H9 (cell line): ENCODE results near the gene PCBP4. TPM values are rescaled to one million over a fixed set of nuclear protein-coding genes. Genes with fewer than 3 reads are reported as not detected.

Source experiments
- DNase-seq: peaks from one replicate; pipeline ENCODE4 v3.0.0-alpha.2; 2017
- H2AFZ ChIP-seq: one replicate; pipeline ENCODE4 v1.6.1; 2013; ENCODE audit warnings: mild to moderate bottlenecking, low read length, control low read depth, moderate library complexity
- H2AK5ac ChIP-seq: 2 replicates; pipeline ENCODE4 v1.6.1; 2013; ENCODE audit warnings: low read length, control low read depth, mixed read lengths; ENCODE audit not compliant: insufficient read length
- H2BK120ac ChIP-seq: one replicate; pipeline ENCODE4 v1.6.1; 2013; ENCODE audit warnings: low read depth, mild to moderate bottlenecking, low read length, control low read depth, inconsistent platforms; ENCODE audit not compliant: poor library complexity, severe bottlenecking
- H2BK12ac ChIP-seq: 2 replicates; pipeline ENCODE4 v1.6.1; 2013; ENCODE audit warnings: low read length, control low read depth, mixed read lengths, low read depth; ENCODE audit not compliant: insufficient read length
- H2BK15ac ChIP-seq: 2 replicates; pipeline ENCODE4 v1.6.1; 2013; ENCODE audit warnings: low read depth, low read length, control low read depth
- H2BK20ac ChIP-seq: one replicate; pipeline ENCODE4 v1.6.1; 2013; ENCODE audit warnings: low read depth, mild to moderate bottlenecking, low read length, control low read depth, inconsistent platforms; ENCODE audit not compliant: poor library complexity, severe bottlenecking
- H2BK5ac ChIP-seq: 2 replicates; pipeline ENCODE4 v1.6.1; 2013; ENCODE audit warnings: low read length, control low read depth, mixed read lengths; ENCODE audit not compliant: insufficient read length
- H3K14ac ChIP-seq: 2 replicates; pipeline ENCODE4 v1.6.1; 2013; ENCODE audit warnings: low read length, control low read depth; ENCODE audit not compliant: insufficient read depth
- H3K18ac ChIP-seq: 2 replicates; pipeline ENCODE4 v1.6.1; 2013; ENCODE audit warnings: low read depth, mild to moderate bottlenecking, mixed read lengths, low read length, control low read depth; ENCODE audit not compliant: insufficient read length
- H3K23ac ChIP-seq: 2 replicates; pipeline ENCODE4 v1.6.1; 2013; ENCODE audit warnings: low read length, control low read depth, mixed read lengths, low read depth; ENCODE audit not compliant: insufficient read length
- H3K23me2 ChIP-seq: 2 replicates; pipeline ENCODE4 v1.6.1; 2013; ENCODE audit warnings: low read depth, mild to moderate bottlenecking, mixed read lengths, low read length, control low read depth; ENCODE audit not compliant: insufficient read length, poor library complexity, severe bottlenecking
- H3K27ac ChIP-seq: 2 replicates; pipeline ENCODE4 v1.5.1; 2013; ENCODE audit warnings: low read length, control low read depth, mixed read lengths, low read depth; ENCODE audit not compliant: insufficient read length
- H3K27me3 ChIP-seq: 2 replicates; pipeline ENCODE4 v1.6.1; 2013; ENCODE audit warnings: low read length, control low read depth, inconsistent platforms; ENCODE audit not compliant: insufficient read depth
- H3K4ac ChIP-seq: 2 replicates; pipeline ENCODE4 v1.6.1; 2013; ENCODE audit warnings: low read depth, mild to moderate bottlenecking, control low read depth, inconsistent platforms, low read length, moderate library complexity
- H3K4me1 ChIP-seq: 2 replicates; pipeline ENCODE4 v1.6.1; 2013; ENCODE audit warnings: low read length, control low read depth, inconsistent platforms; ENCODE audit not compliant: insufficient read depth
- H3K4me2 ChIP-seq: 2 replicates; pipeline ENCODE4 v1.6.1; 2013; ENCODE audit warnings: low read length, control low read depth, mixed read lengths; ENCODE audit not compliant: insufficient read length, insufficient read depth
- H3K56ac ChIP-seq: 2 replicates; pipeline ENCODE4 v1.6.1; 2013; ENCODE audit warnings: low read depth, mild to moderate bottlenecking, mixed read lengths, low read length, control low read depth; ENCODE audit not compliant: insufficient read length
- H3K79me1 ChIP-seq: 2 replicates; pipeline ENCODE4 v1.6.1; 2013; ENCODE audit warnings: low read depth, mild to moderate bottlenecking, moderate library complexity, low read length, control low read depth, inconsistent platforms; ENCODE audit not compliant: insufficient read depth, poor library complexity, severe bottlenecking
- H3K79me2 ChIP-seq: 2 replicates; pipeline ENCODE4 v1.6.1; 2013; ENCODE audit warnings: low read length, control low read depth, inconsistent platforms; ENCODE audit not compliant: insufficient read depth
- H3K9ac ChIP-seq: 2 replicates; pipeline ENCODE4 v1.6.1; 2013; ENCODE audit warnings: low read length, control low read depth, mixed read lengths; ENCODE audit not compliant: insufficient read length; ENCODE audit errors: extremely low read depth
- H3K9me3 ChIP-seq: one replicate; pipeline ENCODE4 v1.6.1; 2013; ENCODE audit warnings: low read depth, low read length, inconsistent platforms; ENCODE audit not compliant: control insufficient read depth
- H3T11ph ChIP-seq: one replicate; pipeline ENCODE4 v1.6.1; 2013; ENCODE audit warnings: mild to moderate bottlenecking, low read length, control low read depth, inconsistent platforms
- H4K20me1 ChIP-seq: one replicate; pipeline ENCODE4 v1.6.1; 2013; ENCODE audit not compliant: control insufficient read depth, insufficient read length, insufficient read depth
- H4K5ac ChIP-seq: 2 replicates; pipeline ENCODE4 v1.6.1; 2013; ENCODE audit warnings: low read depth, mild to moderate bottlenecking, mixed read lengths, low read length, control low read depth; ENCODE audit not compliant: insufficient read length
- H4K8ac ChIP-seq: replicated peaks from 2 replicates; pipeline ENCODE4 v1.6.1; 2013; ENCODE audit warnings: low read length, control low read depth, mixed read lengths, low read depth; ENCODE audit not compliant: insufficient read length
- H4K91ac ChIP-seq: 2 replicates; pipeline ENCODE4 v1.6.1; 2013; ENCODE audit warnings: low read depth, mild to moderate bottlenecking, moderate library complexity, mixed read lengths, low read length, control low read depth; ENCODE audit not compliant: insufficient read length
- H3K27ac Mint-ChIP-seq, 3 experiments: 2 replicates in 2 of 3; 3 replicates in 1 of 3; pipeline ENCODE4 v1.8.0; 2020 to 2021; ENCODE audit warnings: mixed read lengths in 3 of 3, mild to moderate bottlenecking in 1 of 3, moderate library complexity in 1 of 3
- H3K27me3 Mint-ChIP-seq: 2 replicates; pipeline ENCODE4 v1.8.0; 2021; ENCODE audit warnings: low read depth, mild to moderate bottlenecking, moderate library complexity, mixed read lengths
- H3K36me3 Mint-ChIP-seq, 3 experiments: 2 replicates in 2 of 3; 3 replicates in 1 of 3; pipeline ENCODE4 v1.8.0; 2020 to 2021; ENCODE audit warnings: low read depth in 3 of 3, mixed read lengths in 3 of 3; ENCODE audit not compliant: insufficient read depth in 1 of 3
- H3K4me1 Mint-ChIP-seq, 2 experiments: 2 replicates each; pipeline ENCODE4 v1.8.0; 2020; ENCODE audit warnings: mixed read lengths in 2 of 2
- H3K4me3 Mint-ChIP-seq, 2 experiments: 2 replicates in 1 of 2; 3 replicates in 1 of 2; pipeline ENCODE4 v1.8.0; 2020 to 2021; ENCODE audit warnings: mild to moderate bottlenecking in 2 of 2, mixed read lengths in 2 of 2, moderate library complexity in 1 of 2
- H3K9me3 Mint-ChIP-seq, 2 experiments: 2 replicates in 1 of 2; 3 replicates in 1 of 2; pipeline ENCODE4 v1.8.0; 2020; ENCODE audit warnings: mild to moderate bottlenecking in 2 of 2, mixed read lengths in 2 of 2, moderate library complexity in 1 of 2
- WGBS: extraction: QIAGEN DNeasy Blood & Tissue Kit; methylation state at CpG from one replicate; pipeline ENCODE4 v1.1.7; 2013; ENCODE audit warnings: missing lambda C conversion rate, low lambda C conversion rate, mixed read lengths; ENCODE audit not compliant: insufficient read length; ENCODE audit errors: extremely low coverage; 5-methylcytosine and 5-hydroxymethylcytosine counted together
- total RNA-seq: library from RNA; stranded (reverse); gene quantifications from 2 replicates; pipeline ENCODE4 v1.2.1, GENCODE V29; 2021
- TF ChIP-seq, protein P1 (sequence below): fragments of 200-600 bp; sonication (generic); conservative IDR thresholded peaks from 3 replicates; pipeline ENCODE4 v1.8.0; 2021; ENCODE audit warnings: antibody characterized with exemption, mild to moderate bottlenecking

The PCBP4 gene
- total RNA-seq, 1 experiment from 2014 or later: 24.6 TPM

DNA sequence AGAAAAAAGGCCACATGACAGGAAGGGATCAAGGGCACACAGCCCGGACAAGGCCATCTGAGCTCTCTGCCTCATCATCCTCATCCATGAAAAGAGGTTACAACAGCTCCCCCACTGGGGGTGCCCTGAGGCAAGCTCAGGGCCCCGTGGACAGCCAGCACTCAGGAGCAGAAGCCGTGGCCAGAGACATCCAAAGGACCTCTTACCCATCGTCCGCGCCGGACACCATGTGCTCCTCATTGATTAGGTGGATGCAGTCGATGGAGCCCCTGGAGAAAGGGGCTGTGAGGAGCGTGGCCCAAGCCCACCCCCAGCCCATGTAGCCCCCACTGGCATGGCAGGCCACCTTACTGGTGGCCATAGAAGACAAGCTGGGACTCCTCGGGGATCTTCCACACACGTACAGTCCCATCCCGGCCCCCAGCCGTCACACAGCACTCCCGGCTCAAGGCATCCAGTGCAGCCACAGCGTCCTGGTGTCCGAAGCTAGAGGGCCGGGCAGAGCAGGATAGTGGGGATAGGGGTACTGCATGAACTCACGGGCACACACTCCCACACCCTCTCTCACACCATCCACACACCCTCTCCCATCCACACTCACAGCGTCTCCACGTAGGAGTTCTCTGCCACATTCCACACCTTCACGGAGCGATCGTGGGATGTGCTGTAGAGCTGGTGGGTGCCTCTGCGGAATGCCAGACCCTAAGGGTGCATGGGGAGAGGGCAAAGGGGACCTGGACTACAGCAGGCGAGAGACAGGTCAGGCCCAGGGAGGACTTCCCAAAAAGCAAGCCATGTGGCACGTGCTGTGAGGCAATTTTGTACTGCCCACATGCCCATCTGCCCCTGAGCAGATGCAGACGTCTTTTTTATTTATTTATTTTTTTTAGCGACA lies 32.0 kb downstream of the PCBP4 start:
- H3K9me3 ChIP-seq: no peaks in the 10 kb centered on the region
- H3K9ac ChIP-seq: no peak overlapping the region
- no peaks in the 10 kb centered on the region; the same call in 1 of the 2 replicates for H3K27me3 Mint-ChIP-seq
- no peak overlapping the region for H2BK15ac ChIP-seq
- no peak overlapping the region for H3T11ph ChIP-seq
- no peak overlapping the region for H2BK20ac ChIP-seq
- no peak overlapping the region for H3K27ac Mint-ChIP-seq
- DNase-seq: no peak
- H4K20me1 ChIP-seq: no peaks in the 10 kb centered on the region
- no peaks in the 10 kb centered on the region for H3K27me3 ChIP-seq
- H4K5ac ChIP-seq: no peak overlapping the region
- no peak overlapping the region for H2BK5ac ChIP-seq
- peaks cover 1% of the 10 kb centered on the region for H3K79me2 ChIP-seq
- no peak overlapping the region for H3K4me3 Mint-ChIP-seq
- H3K56ac ChIP-seq: no peak overlapping the region
- no peak overlapping the region for H3K18ac ChIP-seq
- H2AFZ ChIP-seq: no peak overlapping the region
- H3K23ac ChIP-seq: no peak overlapping the region
- no peak overlapping the region for H3K14ac ChIP-seq
- no CpG with 5 or more reads among the region's 28 CpGs for WGBS
- no peak overlapping the region for H2AK5ac ChIP-seq
- no peaks in the 10 kb centered on the region; a peak in 1 of 5 replicates for H3K9me3 Mint-ChIP-seq
- no peak overlapping the region for H3K27ac ChIP-seq
- peaks cover 6% of the 10 kb centered on the region for H3K79me1 ChIP-seq
- H2BK12ac ChIP-seq: no peak overlapping the region
- peaks cover 55 to 87% (median 70%) of the 10 kb centered on the region in 3 experiments; a peak in 6 of 7 replicates for H3K36me3 Mint-ChIP-seq
- H3K4ac ChIP-seq: no peak overlapping the region
- H3K4me2 ChIP-seq: no peak overlapping the region
- TF ChIP-seq, protein P1, sequence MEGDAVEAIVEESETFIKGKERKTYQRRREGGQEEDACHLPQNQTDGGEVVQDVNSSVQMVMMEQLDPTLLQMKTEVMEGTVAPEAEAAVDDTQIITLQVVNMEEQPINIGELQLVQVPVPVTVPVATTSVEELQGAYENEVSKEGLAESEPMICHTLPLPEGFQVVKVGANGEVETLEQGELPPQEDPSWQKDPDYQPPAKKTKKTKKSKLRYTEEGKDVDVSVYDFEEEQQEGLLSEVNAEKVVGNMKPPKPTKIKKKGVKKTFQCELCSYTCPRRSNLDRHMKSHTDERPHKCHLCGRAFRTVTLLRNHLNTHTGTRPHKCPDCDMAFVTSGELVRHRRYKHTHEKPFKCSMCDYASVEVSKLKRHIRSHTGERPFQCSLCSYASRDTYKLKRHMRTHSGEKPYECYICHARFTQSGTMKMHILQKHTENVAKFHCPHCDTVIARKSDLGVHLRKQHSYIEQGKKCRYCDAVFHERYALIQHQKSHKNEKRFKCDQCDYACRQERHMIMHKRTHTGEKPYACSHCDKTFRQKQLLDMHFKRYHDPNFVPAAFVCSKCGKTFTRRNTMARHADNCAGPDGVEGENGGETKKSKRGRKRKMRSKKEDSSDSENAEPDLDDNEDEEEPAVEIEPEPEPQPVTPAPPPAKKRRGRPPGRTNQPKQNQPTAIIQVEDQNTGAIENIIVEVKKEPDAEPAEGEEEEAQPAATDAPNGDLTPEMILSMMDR: no peak
- H4K91ac ChIP-seq: no peak overlapping the region
- peaks cover 2 to 4% of the 10 kb centered on the region in 2 experiments for H3K4me1 Mint-ChIP-seq
- 0 out of 2 replicates have a peak, but pooled peaks cover under 1% of the 10 kb centered on the region for H3K4me1 ChIP-seq
- no peak overlapping the region for H2BK120ac ChIP-seq
- H4K8ac ChIP-seq: no peak overlapping the region
- no peaks in the 10 kb centered on the region for H3K23me2 ChIP-seq
